Keratinocyte (primary cell): ENCODE results near the gene NEDD8.

Source experiments
- CTCF ChIP-seq, 3 experiments: IDR thresholded peaks in 1 of 3; conservative IDR thresholded peaks in 1 of 3; optimal IDR thresholded peaks in 1 of 3; 2 replicates in 2 of 3; 3 replicates in 1 of 3; pipeline versions ENCODE3 to v1.5.1; 2011; ENCODE audit warnings: low read length in 3 of 3, mild to moderate bottlenecking in 3 of 3, moderate library complexity in 2 of 3, control low read depth in 1 of 3, inconsistent platforms in 1 of 3; ENCODE audit not compliant: insufficient read depth in 2 of 3; ENCODE audit errors: extremely low read depth in 1 of 3
- EZH2 ChIP-seq: IDR thresholded peaks from one replicate; pipeline ENCODE4 v1.6.1; 2012; ENCODE audit warnings: inconsistent platforms, mild to moderate bottlenecking, low read length, moderate library complexity

GRCh38 chr14:24234095-24235005 lies 2.2 kb upstream of the NEDD8 start:
- TF ChIP-seq CTCF (optimal IDR thresholded peaks at IDR 0.05 in 1 of 3, IDR thresholded peaks at IDR 0.05 in 1 of 3, conservative IDR thresholded peaks at IDR 0.05 in 1 of 3; ENCODE audit: extremely low read depth in 1 of 3, insufficient read depth in 2 of 3, low read length in 3 of 3): no peak
- no peak for TF ChIP-seq EZH2
